Activated CD8-positive, alpha-beta memory T cell treated with anti-CD3 and anti-CD28 coated beads, Interleukin-2, amount 50 U/mL, for 24 hours (primary cell): ENCODE measurements around the gene EFEMP2.

Experiments
- DNase-seq: peaks from one replicate; pipeline ENCODE4 v3.0.0-alpha.2; 2020; ENCODE audit errors: extremely low read depth

EFEMP2 gene

GRCh38 chr11:65826984-65827735, 45.4 kb downstream of the EFEMP2 start:
- DNase-seq: no peak

GRCh38 chr11:65822776-65823528, 49.6 kb downstream of the EFEMP2 start:
- DNase-seq: no peak

GRCh38 chr11:65821107-65821506, 51.5 kb downstream of the EFEMP2 start:
- no peak for DNase-seq

- peak; percentile 87 for DNase-seq
Observed at GRCh38 chr11:65817835-65818680, 54.5 kb downstream of the EFEMP2 start.

- no peak for DNase-seq
Observed at GRCh38 chr11:65817312-65817834, 55.2 kb downstream of the EFEMP2 start.

- no peak for DNase-seq
Observed at GRCh38 chr11:65816696-65817095, 55.9 kb downstream of the EFEMP2 start.
